Common myeloid progenitor, CD34-positive (primary cell): Measurements from ENCODE around the gene BAIAP2.
A peak's percentile ranks its signal among the peaks of the same experiment; 100 is the strongest.

Experiments used
- CTCF ChIA-PET: fragments of 350-600 bp; sonication (Branson Sonifier 250); formaldehyde crosslinking; loops from one replicate; lab custom pipeline; 2021; ENCODE audit warnings: antibody characterized with exemption; lab: Charles Lee
- POLR2A ChIA-PET: fragments of 350-600 bp; sonication (Branson Sonifier 250); formaldehyde crosslinking; loops from one replicate; lab custom pipeline; 2021; ENCODE audit warnings: antibody characterized with exemption; lab: Charles Lee
- DNase-seq, 3 donors: peaks; one replicate each; pipeline versions ENCODE4 v3.0.0 to v3.0.0-alpha.2; 2013
- H3K27ac ChIP-seq, 2 experiments: 1 replicate in 1 of 2; 2 replicates in 1 of 2; pipeline ENCODE4 v1.7.0; 2013; ENCODE audit warnings: inconsistent platforms in 2 of 2, low read length in 2 of 2, mild to moderate bottlenecking in 2 of 2, low read depth in 1 of 2, moderate library complexity in 1 of 2; ENCODE audit not compliant: severe bottlenecking in 2 of 2, insufficient read depth in 1 of 2, poor library complexity in 1 of 2
- H3K27me3 ChIP-seq, 5 experiments: replicated peaks in 2 of 5; 1 replicate in 3 of 5; 2 replicates in 2 of 5; pipeline versions ENCODE4 v1.6.1 to v1.7.0; 2013; ENCODE audit warnings: low read length in 4 of 5, mild to moderate bottlenecking in 2 of 5, moderate library complexity in 2 of 5, inconsistent platforms in 1 of 5; ENCODE audit not compliant: insufficient read depth in 5 of 5, control insufficient read depth in 4 of 5
- H3K36me3 ChIP-seq, 4 experiments: 1 replicate in 2 of 4; 2 replicates in 2 of 4; pipeline versions ENCODE4 v1.6.1 to v1.7.0; 2013; ENCODE audit warnings: low read length in 3 of 4, control low read depth in 1 of 4, mild to moderate bottlenecking in 1 of 4; ENCODE audit not compliant: control insufficient read depth in 4 of 4, insufficient read depth in 4 of 4
- H3K4me1 ChIP-seq, 4 experiments: 1 replicate in 3 of 4; 2 replicates in 1 of 4; pipeline versions ENCODE4 v1.6.1 to v1.7.1; 2013; ENCODE audit warnings: low read length in 3 of 4, mild to moderate bottlenecking in 3 of 4, control low read depth in 1 of 4, inconsistent platforms in 1 of 4, moderate library complexity in 1 of 4; ENCODE audit not compliant: control insufficient read depth in 4 of 4, insufficient read depth in 4 of 4; ENCODE audit errors: control extremely low read depth in 1 of 4
- H3K4me3 ChIP-seq, 7 experiments: 1 replicate in 4 of 7; 2 replicates in 3 of 7; pipeline versions ENCODE4 v1.5.1 to v1.7.0; 2013; ENCODE audit warnings: mild to moderate bottlenecking in 7 of 7, low read length in 6 of 7, moderate library complexity in 6 of 7, inconsistent platforms in 2 of 7, low read depth in 2 of 7, control low read depth in 1 of 7; ENCODE audit not compliant: insufficient read depth in 4 of 7, control insufficient read depth in 1 of 7; ENCODE audit errors: extremely low read depth in 1 of 7
- H3K9me3 ChIP-seq, 5 experiments: 1 replicate in 4 of 5; 2 replicates in 1 of 5; pipeline versions ENCODE4 v1.6.1 to v1.7.1; 2013; ENCODE audit warnings: low read length in 4 of 5, mild to moderate bottlenecking in 2 of 5, inconsistent platforms in 1 of 5, low read depth in 1 of 5, moderate library complexity in 1 of 5; ENCODE audit not compliant: control insufficient read depth in 4 of 5, insufficient read depth in 2 of 5; ENCODE audit errors: control extremely low read depth in 1 of 5
- WGBS: methylation state at CpG from one replicate; pipeline ENCODE4 v1.1.5; 2013; ENCODE audit not compliant: insufficient coverage; 5-methylcytosine and 5-hydroxymethylcytosine counted together

The BAIAP2 gene

GRCh38 chr17:81135505-81136278 lies 100.7 kb downstream of the BAIAP2 start:
- Histone ChIP-seq H3K4me1 (no peaks in the 10 kb centered on the region), H3K27ac (no peak overlapping the region), H3K36me3 (no peaks in the 10 kb centered on the region), H3K4me3 (no peak overlapping the region), H3K27me3 (no peaks in the 10 kb centered on the region), H3K9me3 (no peaks in the 10 kb centered on the region)
- ChIA-PET CTCF (interaction anchor here (0.7 kb wide), 1 partner anchor 10 kb away, joined by 3 read pairs; no protein-coding TSS in a partner anchor), POLR2A (interaction anchor here (0.7 kb wide), 1 partner anchor 66 kb away, joined by 3 read pairs; no protein-coding TSS in a partner anchor)
- peak in 1 of 3 donors; percentile 30 for DNase-seq
- 89% methylated on average over 28 of the region's 28 CpGs for WGBS

- no peaks in the 10 kb centered on the region for H3K9me3 ChIP-seq
- WGBS = 88% methylated on average over 8 of the region's 8 CpGs
- H3K4me3 ChIP-seq = no peak overlapping the region
- no peaks in the 10 kb centered on the region for H3K4me1 ChIP-seq
- no peak overlapping the region for H3K27ac ChIP-seq
- no peaks in the 10 kb centered on the region for H3K27me3 ChIP-seq
- CTCF ChIA-PET = interaction anchor here (0.7 kb wide), 1 partner anchor 11 kb away, joined by 3 read pairs; no protein-coding TSS in a partner anchor
- POLR2A ChIA-PET = no interaction called here
- DNase-seq = no peak
- H3K36me3 ChIP-seq = no peaks in the 10 kb centered on the region
Observed at GRCh38 chr17:81136366-81136765, 101.4 kb downstream of the BAIAP2 start.

GRCh38 chr17:81137248-81137647 lies 102.3 kb downstream of the BAIAP2 start:
- WGBS = 99% methylated on average over 9 of the region's 13 CpGs
- DNase-seq = no peak
- no peaks in the 10 kb centered on the region for H3K27me3 ChIP-seq
- no peak overlapping the region for H3K4me3 ChIP-seq
- peaks cover 0 to under 1% (median 0%) of the 10 kb centered on the region in 4 experiments for H3K4me1 ChIP-seq
- H3K9me3 ChIP-seq = no peaks in the 10 kb centered on the region
- POLR2A ChIA-PET = no interaction called here
- H3K36me3 ChIP-seq = no peaks in the 10 kb centered on the region
- H3K27ac ChIP-seq = no peak overlapping the region
- CTCF ChIA-PET = no interaction called here

- no peaks in the 10 kb centered on the region for H3K36me3 ChIP-seq
- no peak overlapping the region for H3K4me3 ChIP-seq
- H3K4me1 ChIP-seq = peaks cover 0 to 3% (median 1%) of the 10 kb centered on the region in 4 experiments
- no peaks in the 10 kb centered on the region for H3K27me3 ChIP-seq
- ChIA-PET CTCF (no interaction called here), POLR2A (no interaction called here)
- no peaks in the 10 kb centered on the region for H3K9me3 ChIP-seq
- 93% methylated on average over 13 of the region's 15 CpGs for WGBS
- DNase-seq = no peak
- H3K27ac ChIP-seq = no peak overlapping the region
Observed at GRCh38 chr17:81138083-81138482, 103.1 kb downstream of the BAIAP2 start.

- Histone ChIP-seq H3K4me3 (no peak overlapping the region), H3K27ac (no peak overlapping the region), H3K27me3 (no peaks in the 10 kb centered on the region), H3K9me3 (no peaks in the 10 kb centered on the region), H3K4me1 (peaks cover 0 to 3% (median 1%) of the 10 kb centered on the region in 4 experiments), H3K36me3 (no peaks in the 10 kb centered on the region)
- POLR2A ChIA-PET = no interaction called here
- DNase-seq = no peak
- 95% methylated on average over 4 of the region's 25 CpGs for WGBS
- CTCF ChIA-PET = interaction anchor here (6.9 kb wide), 1 partner anchor 62 kb away, joined by 60 read pairs; no protein-coding TSS in a partner anchor
Observed at GRCh38 chr17:81138500-81138899, 103.5 kb downstream of the BAIAP2 start.

- no peaks in the 10 kb centered on the region for H3K9me3 ChIP-seq
- H3K4me1 ChIP-seq = peaks cover 0 to 3% (median 1%) of the 10 kb centered on the region in 4 experiments
- DNase-seq = no peak
- H3K36me3 ChIP-seq = no peaks in the 10 kb centered on the region
- WGBS = 88% methylated on average over 8 of the region's 8 CpGs
- no peaks in the 10 kb centered on the region for H3K27me3 ChIP-seq
- ChIA-PET CTCF (interaction anchor here (6.9 kb wide), 1 partner anchor 61 kb away, joined by 60 read pairs; no protein-coding TSS in a partner anchor), POLR2A (no interaction called here)
- H3K4me3 ChIP-seq = no peak overlapping the region
- no peak overlapping the region for H3K27ac ChIP-seq
Observed at GRCh38 chr17:81139428-81139827, 104.5 kb downstream of the BAIAP2 start.

GRCh38 chr17:81140018-81140417 lies 105.1 kb downstream of the BAIAP2 start:
- Histone ChIP-seq H3K9me3 (no peaks in the 10 kb centered on the region), H3K27me3 (no peaks in the 10 kb centered on the region), H3K27ac (no peak overlapping the region), H3K36me3 (no peaks in the 10 kb centered on the region), H3K4me3 (no peak overlapping the region), H3K4me1 (peaks cover 0 to 3% (median 1%) of the 10 kb centered on the region in 4 experiments)
- ChIA-PET CTCF (interaction anchor here (4.7 to 6.9 kb wide), 2 partner anchors 60 to 90 kb away, joined by 22 to 60 read pairs; no protein-coding TSS in a partner anchor), POLR2A (no interaction called here)
- WGBS = 92% methylated on average over 6 of the region's 8 CpGs
- DNase-seq = no peak
